Liver (tissue), 3 donors: Measurements from ENCODE around the gene STK24.

Experiments
- ATF3 ChIP-seq: IDR thresholded peaks from 2 replicates; pipeline ENCODE4 v1.6.1; 2016; ENCODE audit warnings: antibody characterized with exemption
- GABPA ChIP-seq, 2 donors: IDR thresholded peaks in 1 of 2; conservative IDR thresholded peaks in 1 of 2; 2 replicates each; pipeline ENCODE4 v1.6.1; 2016; ENCODE audit warnings: antibody characterized with exemption in 2 of 2, mild to moderate bottlenecking in 1 of 2, moderate library complexity in 1 of 2
- HNF4A ChIP-seq, 2 donors: conservative IDR thresholded peaks; 2 replicates each; pipeline ENCODE4 v1.6.1; 2016; ENCODE audit warnings: antibody characterized with exemption in 2 of 2, mild to moderate bottlenecking in 2 of 2
- RAD21 ChIP-seq, 2 donors: IDR thresholded peaks; 2 replicates each; pipeline ENCODE4 v1.6.1; 2016; ENCODE audit warnings: antibody characterized with exemption in 2 of 2, mild to moderate bottlenecking in 2 of 2
- REST ChIP-seq: IDR thresholded peaks from 2 replicates; pipeline ENCODE4 v1.6.1; 2016; ENCODE audit warnings: antibody characterized with exemption, mild to moderate bottlenecking
- RXRA ChIP-seq, 2 donors: IDR thresholded peaks; 2 replicates each; pipeline ENCODE4 v1.6.1; 2017 to 2018; ENCODE audit warnings: antibody characterized with exemption in 2 of 2, mild to moderate bottlenecking in 1 of 2
- SP1 ChIP-seq: IDR thresholded peaks from 2 replicates; pipeline ENCODE4 v1.6.1; 2018; ENCODE audit warnings: antibody characterized with exemption, mild to moderate bottlenecking
- TAF1 ChIP-seq: conservative IDR thresholded peaks from 2 replicates; pipeline ENCODE4 v1.6.1; 2016; ENCODE audit warnings: antibody characterized with exemption, mild to moderate bottlenecking
- YY1 ChIP-seq: IDR thresholded peaks from 2 replicates; pipeline ENCODE4 v1.6.1; 2016; ENCODE audit warnings: antibody characterized with exemption, mild to moderate bottlenecking
- ZBTB33 ChIP-seq: IDR thresholded peaks from 2 replicates; pipeline ENCODE4 v1.6.1; 2016; ENCODE audit warnings: antibody characterized with exemption
- TF ChIP-seq, protein P1 (sequence below): fragments of 150-350 bp; IDR thresholded peaks from 2 replicates; pipeline ENCODE4 v1.5.1; 2017; ENCODE audit warnings: improper control_type of control experiment, low read depth, low read length; ENCODE audit not compliant: missing input control
- TF ChIP-seq, protein P2 (sequence below): IDR thresholded peaks from 2 replicates; pipeline ENCODE4 v1.6.1; 2016; ENCODE audit warnings: antibody characterized with exemption
- donor health status: healthy.
- donor health status: healthy.

DNA sequence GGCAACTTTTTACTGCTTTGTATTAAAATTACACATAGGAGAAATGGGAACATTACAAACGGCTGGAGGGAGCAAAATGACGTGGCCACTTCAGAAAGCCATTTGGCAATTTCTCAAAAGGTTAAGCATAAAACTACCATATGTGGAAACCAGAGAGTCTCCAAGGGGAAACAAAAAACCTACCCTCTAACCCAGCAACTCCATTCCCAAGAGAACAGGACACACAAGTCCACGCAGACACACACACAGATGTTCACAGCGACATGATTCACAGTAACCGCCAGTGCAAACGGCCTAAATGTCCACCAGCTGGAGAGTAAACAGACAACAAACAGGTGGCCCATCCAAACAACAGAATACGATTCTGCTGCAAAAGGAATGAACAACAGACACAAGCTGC lies 37.2 kb downstream of the STK24 start:
- TF ChIP-seq, protein P1, sequence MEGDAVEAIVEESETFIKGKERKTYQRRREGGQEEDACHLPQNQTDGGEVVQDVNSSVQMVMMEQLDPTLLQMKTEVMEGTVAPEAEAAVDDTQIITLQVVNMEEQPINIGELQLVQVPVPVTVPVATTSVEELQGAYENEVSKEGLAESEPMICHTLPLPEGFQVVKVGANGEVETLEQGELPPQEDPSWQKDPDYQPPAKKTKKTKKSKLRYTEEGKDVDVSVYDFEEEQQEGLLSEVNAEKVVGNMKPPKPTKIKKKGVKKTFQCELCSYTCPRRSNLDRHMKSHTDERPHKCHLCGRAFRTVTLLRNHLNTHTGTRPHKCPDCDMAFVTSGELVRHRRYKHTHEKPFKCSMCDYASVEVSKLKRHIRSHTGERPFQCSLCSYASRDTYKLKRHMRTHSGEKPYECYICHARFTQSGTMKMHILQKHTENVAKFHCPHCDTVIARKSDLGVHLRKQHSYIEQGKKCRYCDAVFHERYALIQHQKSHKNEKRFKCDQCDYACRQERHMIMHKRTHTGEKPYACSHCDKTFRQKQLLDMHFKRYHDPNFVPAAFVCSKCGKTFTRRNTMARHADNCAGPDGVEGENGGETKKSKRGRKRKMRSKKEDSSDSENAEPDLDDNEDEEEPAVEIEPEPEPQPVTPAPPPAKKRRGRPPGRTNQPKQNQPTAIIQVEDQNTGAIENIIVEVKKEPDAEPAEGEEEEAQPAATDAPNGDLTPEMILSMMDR: no peak
- TF ChIP-seq ZBTB33: no peak
- no peak for TF ChIP-seq YY1
- TF ChIP-seq HNF4A (conservative IDR thresholded peaks at IDR 0.05): no peak
- no peak for TF ChIP-seq RAD21 (IDR thresholded peaks at IDR 0.05)
- TF ChIP-seq, protein P2, sequence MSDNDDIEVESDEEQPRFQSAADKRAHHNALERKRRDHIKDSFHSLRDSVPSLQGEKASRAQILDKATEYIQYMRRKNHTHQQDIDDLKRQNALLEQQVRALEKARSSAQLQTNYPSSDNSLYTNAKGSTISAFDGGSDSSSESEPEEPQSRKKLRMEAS: no peak
- no peak for TF ChIP-seq GABPA (IDR thresholded peaks at IDR 0.05 in 1 of 2, conservative IDR thresholded peaks at IDR 0.05 in 1 of 2)
- no peak for TF ChIP-seq SP1
- TF ChIP-seq RXRA (IDR thresholded peaks at IDR 0.05): no peak
- TF ChIP-seq TAF1: no peak
- no peak for TF ChIP-seq ATF3
- no peak for TF ChIP-seq REST
